Measurements from ENCODE around the gene DUSP18.
"Not testable (repeated sequence)": the region's sequence is repeated elsewhere in the genome, so short reads cannot be mapped to it uniquely, and the experiment has no call there.

Gene DUSP18

DNA sequence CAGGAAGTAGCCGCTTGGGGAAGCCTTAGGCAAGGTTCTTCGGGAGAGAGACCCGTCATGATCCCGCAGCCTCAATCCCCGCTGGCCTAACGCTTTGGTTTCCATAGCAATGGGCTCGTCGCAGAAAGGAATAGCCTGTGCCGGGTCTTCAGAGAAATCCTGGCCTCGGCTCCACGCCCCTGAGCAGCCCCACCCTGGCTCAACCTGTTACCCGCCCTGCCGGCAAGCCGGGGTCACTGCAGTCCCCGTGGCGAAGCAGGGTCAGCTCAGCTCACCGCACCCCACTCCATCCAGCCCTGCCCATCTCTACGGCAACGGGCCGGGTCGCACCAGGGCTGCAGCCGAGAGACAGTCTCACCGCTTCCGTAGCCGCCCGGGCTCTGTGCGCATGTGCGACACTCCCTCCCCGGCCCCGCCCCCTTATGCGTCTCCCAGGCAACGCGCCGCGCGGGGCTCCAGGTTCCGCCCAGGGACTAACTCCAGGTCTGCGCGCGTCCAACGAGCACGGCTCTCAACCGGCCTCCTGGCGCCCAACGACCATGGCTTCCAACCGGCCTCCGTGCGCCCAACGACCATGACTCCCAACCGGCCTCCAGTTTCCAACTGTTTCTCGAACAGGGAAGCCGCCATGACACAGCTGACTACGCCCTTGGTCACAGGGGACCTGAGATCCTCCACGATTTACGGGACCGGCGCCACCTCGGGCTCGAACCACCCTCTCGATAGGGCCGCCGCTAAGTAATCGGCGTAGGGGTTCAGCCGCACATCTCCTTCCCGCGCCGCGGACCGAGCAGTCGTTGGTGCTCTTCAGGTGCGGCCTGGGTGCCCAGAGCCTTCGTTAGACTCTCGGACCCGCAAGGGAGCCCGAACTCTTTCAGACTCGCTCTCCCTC is at the start of gene DUSP18:
DUSP18 (minus strand) TSS at position 382 of the 892 bp plus-strand sequence. CDS start 3,872 bp downstream, outside the sequence.
- peak; percentile 40 to 95 (median 85) for DNase-seq

GRCh38 chr22:30714062-30714461 is 46.4 kb upstream of the DUSP18 start:
- no peak for DNase-seq

- no peak for DNase-seq
Measured at GRCh38 chr22:30712094-30712493, 44.4 kb upstream of the DUSP18 start.

- DNase-seq = not testable (repeated sequence)
Measured at GRCh38 chr22:30709980-30710379, 42.3 kb upstream of the DUSP18 start.

DNA sequence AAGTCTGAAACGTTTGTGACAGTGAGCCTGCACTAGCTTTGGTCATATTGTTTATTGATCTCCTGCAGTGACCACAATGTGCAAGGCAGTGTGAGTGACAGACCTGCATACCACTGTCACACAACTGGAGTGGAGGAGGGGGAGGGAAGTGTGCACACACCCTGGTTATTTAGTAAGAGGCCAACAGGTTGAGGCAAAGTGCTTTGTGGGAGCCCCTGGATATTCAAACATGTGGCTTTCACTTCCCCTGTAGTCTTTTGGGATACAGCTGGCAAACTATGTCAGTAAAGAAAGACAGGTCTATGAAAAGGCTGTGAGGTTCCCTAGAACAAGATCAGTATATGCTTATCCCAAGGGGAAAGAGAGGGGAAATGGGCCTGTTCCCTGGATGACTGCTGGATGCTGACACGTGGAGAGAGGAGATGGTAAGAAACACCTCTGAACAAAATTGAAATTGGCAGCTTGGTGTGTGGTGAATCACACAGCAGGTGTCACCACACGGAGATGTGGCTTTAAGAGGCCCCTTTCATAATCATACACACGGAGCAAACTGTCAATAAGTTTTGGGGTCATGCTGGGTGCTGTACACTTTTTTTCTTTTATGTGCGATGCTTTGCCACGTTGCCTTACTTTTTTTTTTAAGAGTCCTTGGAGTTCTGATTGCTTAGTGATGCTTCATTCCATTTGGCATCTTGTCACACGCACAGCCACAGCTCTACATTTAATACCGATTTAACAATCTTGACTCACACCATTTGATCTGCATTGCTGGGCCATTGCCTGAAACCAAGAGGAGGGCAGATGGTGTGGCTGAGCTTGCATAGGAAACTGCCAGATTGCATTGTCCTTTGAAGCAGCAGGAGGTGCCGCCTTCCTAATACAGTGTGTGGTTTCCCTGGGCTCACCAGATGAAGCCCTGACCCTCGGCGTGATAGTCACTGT is 38.3 kb upstream of the DUSP18 start:
- DNase-seq = peak in 4 of 56 donors; percentile 7 to 27 (median 17)

DNA sequence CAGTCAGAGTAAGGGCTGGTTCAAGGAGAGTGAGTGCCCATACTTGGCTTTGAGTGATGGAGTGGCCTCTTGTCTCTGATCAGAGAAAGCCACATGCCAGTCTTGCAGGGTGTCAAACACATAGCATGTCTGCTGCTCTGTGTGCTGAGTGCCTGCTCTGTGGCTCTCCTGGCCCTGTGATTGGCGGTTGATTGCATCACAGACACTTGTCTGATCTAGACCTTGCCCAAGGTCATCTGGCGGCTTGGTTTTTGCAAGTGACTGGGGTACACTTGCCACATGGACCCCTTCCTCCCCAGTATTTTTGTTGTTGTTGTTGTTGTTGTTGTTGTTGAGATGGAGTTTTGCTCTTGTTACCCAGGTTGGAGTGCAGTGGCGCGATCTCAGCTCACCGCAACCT is 37.3 kb upstream of the DUSP18 start:
- DNase-seq = no peak

GRCh38 chr22:30702856-30703255 is 35.2 kb upstream of the DUSP18 start:
- DNase-seq = no peak

GRCh38 chr22:30701872-30702271 is 34.2 kb upstream of the DUSP18 start:
- peak in 5 of 56 donors; percentile 10 to 37 (median 22) for DNase-seq

DNA sequence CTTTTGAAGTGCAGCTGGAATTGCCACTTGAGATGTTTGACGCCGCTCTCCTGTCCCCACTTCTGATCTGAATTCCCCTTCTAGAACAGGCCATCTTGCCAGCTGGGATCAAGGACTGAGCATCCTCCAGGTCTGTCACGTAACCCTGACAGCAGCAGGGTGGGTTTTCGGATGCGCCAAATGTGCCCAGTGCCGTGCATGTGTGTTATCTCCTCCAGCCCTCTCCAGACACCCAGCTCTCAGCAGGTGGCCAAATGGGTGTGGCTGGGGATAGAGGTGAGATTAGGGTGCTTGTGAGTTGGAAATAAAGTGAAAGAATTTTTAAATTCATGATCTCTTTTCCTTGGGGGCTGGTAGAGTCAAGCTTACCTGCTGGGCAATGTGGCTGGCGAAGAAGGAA is 30.3 kb upstream of the DUSP18 start:
- DNase-seq = no peak

GRCh38 chr22:30695871-30696655 is 28.4 kb upstream of the DUSP18 start:
- DNase-seq = peak in 3 of 56 donors; percentile 19 to 59 (median 36)

DNA sequence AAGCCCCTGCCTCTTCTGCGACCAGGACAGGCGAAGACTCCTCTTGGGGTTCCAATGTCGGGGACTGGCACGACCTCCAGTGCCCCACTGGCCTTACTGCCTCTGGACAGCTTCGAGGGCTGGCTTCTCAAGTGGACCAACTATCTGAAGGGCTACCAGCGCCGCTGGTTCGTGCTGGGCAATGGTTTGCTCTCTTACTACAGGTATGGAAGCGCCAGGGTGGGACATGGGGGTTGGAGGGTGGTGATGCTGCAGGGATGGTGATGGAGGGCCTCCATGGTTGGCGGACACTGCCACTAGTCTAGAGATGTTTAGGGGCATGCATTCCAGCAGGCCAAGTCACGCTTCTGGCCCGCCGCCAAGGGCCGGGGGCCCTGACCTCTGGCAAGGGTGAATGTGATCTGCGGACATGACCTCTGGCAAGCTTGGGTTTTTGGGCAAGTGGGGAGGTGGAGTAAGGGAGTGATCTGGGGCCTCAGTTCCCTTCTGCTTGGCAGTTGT is 27.7 kb upstream of the DUSP18 start:
- DNase-seq = peak in 21 of 56 donors; percentile 25 to 69 (median 48)

DNA sequence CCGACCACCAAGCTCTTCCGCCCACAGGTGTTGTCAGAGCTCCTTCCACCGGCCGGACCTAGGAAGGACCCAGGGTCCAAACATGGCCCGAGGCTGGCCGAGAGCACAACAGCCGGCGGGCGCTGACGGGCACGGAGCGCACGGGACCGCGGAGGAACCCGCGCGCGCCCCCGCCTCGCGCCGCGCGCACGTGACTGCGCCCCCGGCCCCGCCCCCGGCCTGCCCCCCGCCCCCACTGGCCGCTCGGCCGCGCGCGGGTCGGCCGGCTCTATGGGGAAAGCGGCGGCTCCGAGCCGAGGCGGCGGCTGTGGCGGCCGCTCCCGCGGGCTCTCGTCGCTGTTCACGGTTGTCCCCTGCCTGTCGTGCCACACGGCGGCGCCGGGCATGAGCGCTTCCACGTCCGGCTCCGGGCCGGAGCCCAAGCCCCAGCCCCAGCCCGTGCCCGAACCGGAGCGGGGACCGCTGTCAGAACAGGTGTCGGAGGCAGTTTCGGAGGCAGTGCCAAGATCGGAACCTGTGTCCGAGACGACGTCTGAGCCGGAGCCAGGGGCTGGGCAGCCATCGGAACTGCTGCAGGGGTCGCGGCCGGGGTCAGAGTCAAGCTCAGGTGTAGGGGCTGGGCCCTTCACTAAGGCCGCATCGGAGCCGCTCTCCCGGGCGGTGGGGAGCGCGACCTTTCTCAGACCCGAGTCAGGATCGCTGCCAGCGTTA is 27.1 kb upstream of the DUSP18 start, which contains the start of gene OSBP2:
OSBP2 (plus strand) TSS at position 235 of the 711 bp plus-strand sequence; CDS start at position 271, 36 bp downstream.
- peak in 40 of 56 donors; percentile 10 to 71 (median 44) for DNase-seq

DNA sequence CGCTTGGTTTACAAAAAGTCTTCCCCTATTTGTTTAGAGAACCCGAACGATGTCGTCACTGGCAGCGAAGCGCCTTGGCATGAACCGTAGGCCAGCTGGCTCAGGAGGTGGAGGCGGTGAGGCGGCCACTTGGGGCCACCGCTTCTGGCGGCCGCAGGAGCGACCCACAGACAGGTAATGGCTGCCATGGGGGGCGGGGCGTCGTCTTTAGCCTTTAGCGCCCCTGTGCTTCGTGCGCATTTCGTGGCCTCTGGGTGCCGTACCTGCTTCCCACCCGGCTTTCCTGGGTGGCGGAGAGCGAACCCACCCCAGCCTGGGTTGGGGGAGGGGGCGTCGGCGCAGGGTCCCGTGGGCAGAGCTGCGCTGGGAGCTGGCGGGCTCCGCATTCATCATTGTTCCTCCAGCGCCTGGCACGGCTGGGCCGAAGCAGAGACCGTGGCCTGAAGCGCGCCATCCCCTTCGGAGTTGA is 26.5 kb upstream of the DUSP18 start:
- DNase-seq = peak in 42 of 56 donors; percentile 16 to 79 (median 54)

- no peak for DNase-seq
Measured at GRCh38 chr22:30691204-30691603, 23.5 kb upstream of the DUSP18 start.

- DNase-seq = no peak
Measured at GRCh38 chr22:30689622-30690021, 21.9 kb upstream of the DUSP18 start.

DNA sequence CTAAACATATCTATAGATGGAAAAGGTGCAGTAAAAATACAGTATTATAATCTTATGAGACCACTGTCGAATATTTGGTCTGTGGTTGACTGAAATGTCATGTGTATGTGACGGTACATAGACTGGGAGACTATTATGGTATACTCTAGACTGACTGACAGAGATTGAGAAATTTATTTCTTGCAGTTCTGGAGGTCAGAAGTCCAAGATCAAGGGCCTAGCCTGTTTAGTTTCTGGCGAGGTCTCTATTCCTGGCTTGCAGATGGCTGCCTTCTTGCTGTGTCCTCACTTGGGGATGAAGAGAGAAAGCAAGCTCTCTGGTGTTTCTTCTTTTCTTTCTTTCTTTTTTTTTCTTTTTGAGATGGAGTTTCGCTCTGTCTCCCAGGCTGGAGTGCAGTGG is 19.7 kb upstream of the DUSP18 start:
- DNase-seq = no peak

DNA sequence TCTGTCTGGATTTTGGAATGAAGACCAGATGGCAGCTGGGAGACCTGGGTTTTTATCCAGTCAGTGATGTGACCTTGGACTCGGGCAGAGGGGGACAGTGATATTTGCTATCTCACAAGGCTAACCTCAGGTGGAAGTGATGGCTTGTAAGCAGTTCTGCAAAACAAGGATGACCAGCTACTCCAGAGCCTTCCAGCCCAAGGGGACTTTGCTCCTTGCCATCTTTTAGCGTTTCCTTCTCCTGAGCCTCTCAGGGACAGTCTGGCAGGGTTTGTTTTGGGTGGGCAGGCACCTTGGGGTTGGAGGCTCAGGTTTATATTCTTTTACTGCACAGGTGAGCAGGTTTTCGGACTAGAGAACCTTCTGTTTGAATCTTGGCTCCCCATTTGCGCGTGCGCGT is 17.5 kb upstream of the DUSP18 start:
- no peak for DNase-seq

DNA sequence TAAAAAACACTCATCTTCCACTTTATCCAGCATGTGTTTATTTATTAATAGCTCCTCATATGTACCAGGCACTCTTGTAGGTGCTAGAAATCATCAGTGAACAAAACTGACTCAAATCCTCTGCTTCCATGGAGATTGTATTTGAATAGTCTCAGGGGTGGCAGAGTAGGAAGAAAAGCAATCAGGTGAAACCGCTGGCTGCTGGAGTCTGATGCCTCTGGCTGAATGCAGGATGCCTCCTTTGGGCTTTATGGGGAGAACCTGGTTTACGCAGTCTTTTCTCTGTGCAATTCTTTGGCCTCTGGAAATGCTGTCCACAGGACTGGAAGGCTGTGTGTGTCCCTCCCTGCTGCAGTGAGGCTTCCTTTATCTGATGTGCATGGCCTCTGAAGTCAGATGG is 14.2 kb upstream of the DUSP18 start:
- DNase-seq = no peak

- peak in 9 of 56 donors; percentile 5 to 61 (median 11) for DNase-seq
Measured at GRCh38 chr22:30680991-30681770, 13.5 kb upstream of the DUSP18 start.
